OCI-LY3 (cell line): ENCODE results near the gene VPS35.

Experiments
- EZH2phosphoT487 ChIP-seq: fragments of 200-600 bp; shearing (Covaris generic); IDR thresholded peaks from 2 replicates; pipeline ENCODE4 v1.6.1; 2018; ENCODE audit warnings: antibody characterized with exemption, mixed run types, low read depth
- TF ChIP-seq, protein P1 (sequence below): fragments of 200-600, 300-600 bp; sonication (generic); IDR thresholded peaks from 2 replicates; pipeline ENCODE4 v1.5.1; 2014; ENCODE audit warnings: antibody characterized with exemption, low read length, low read depth

GRCh38 chr16:46713634-46714033, 24.7 kb upstream of the VPS35 start:
- TF ChIP-seq, protein P1, sequence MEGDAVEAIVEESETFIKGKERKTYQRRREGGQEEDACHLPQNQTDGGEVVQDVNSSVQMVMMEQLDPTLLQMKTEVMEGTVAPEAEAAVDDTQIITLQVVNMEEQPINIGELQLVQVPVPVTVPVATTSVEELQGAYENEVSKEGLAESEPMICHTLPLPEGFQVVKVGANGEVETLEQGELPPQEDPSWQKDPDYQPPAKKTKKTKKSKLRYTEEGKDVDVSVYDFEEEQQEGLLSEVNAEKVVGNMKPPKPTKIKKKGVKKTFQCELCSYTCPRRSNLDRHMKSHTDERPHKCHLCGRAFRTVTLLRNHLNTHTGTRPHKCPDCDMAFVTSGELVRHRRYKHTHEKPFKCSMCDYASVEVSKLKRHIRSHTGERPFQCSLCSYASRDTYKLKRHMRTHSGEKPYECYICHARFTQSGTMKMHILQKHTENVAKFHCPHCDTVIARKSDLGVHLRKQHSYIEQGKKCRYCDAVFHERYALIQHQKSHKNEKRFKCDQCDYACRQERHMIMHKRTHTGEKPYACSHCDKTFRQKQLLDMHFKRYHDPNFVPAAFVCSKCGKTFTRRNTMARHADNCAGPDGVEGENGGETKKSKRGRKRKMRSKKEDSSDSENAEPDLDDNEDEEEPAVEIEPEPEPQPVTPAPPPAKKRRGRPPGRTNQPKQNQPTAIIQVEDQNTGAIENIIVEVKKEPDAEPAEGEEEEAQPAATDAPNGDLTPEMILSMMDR, result no peak
- TF ChIP-seq EZH2phosphoT487, result no peak
